NCI-H146 treated with DMSO at 0.1 percent for 48 hours (cell line): ENCODE data around the gene GALNT2.

Source experiments
- DNase-seq: peaks from one replicate; lab custom pipeline; 2025; ENCODE audit not compliant: unreplicated experiment; lab: John Stamatoyannopoulos, UW

The GALNT2 gene

GRCh38 chr1:230144010-230144614, 77.1 kb downstream of the GALNT2 start:
- peak; percentile 40 for DNase-seq

GRCh38 chr1:230144758-230145504, 77.9 kb downstream of the GALNT2 start:
- no peak for DNase-seq

GRCh38 chr1:230145505-230145899, 78.5 kb downstream of the GALNT2 start:
- peak; percentile 51 for DNase-seq

- no peak for DNase-seq
Observed at GRCh38 chr1:230145953-230146476, 79.0 kb downstream of the GALNT2 start.

GRCh38 chr1:230146709-230147108, 79.7 kb downstream of the GALNT2 start:
- DNase-seq, result no peak

- no peak for DNase-seq
Observed at GRCh38 chr1:230147253-230148125, 80.5 kb downstream of the GALNT2 start.

GRCh38 chr1:230148126-230148652, 81.2 kb downstream of the GALNT2 start:
- no peak for DNase-seq

- no peak for DNase-seq
Observed at GRCh38 chr1:230148768-230149469, 81.9 kb downstream of the GALNT2 start.

- DNase-seq, result no peak
Observed at GRCh38 chr1:230149751-230150584, 82.9 kb downstream of the GALNT2 start.

GRCh38 chr1:230150615-230151014, 83.6 kb downstream of the GALNT2 start:
- no peak for DNase-seq

GRCh38 chr1:230151924-230152468, 85.0 kb downstream of the GALNT2 start:
- DNase-seq, result no peak

GRCh38 chr1:230152999-230153398, 86.0 kb downstream of the GALNT2 start:
- no peak for DNase-seq

GRCh38 chr1:230153641-230154296, 86.7 kb downstream of the GALNT2 start:
- no peak for DNase-seq

- DNase-seq, result no peak
Observed at GRCh38 chr1:230155021-230155420, 88.0 kb downstream of the GALNT2 start.

GRCh38 chr1:230156068-230156467, 89.0 kb downstream of the GALNT2 start:
- no peak for DNase-seq

GRCh38 chr1:230156536-230156935, 89.5 kb downstream of the GALNT2 start:
- no peak for DNase-seq

- DNase-seq, result peak; percentile 33
Observed at GRCh38 chr1:230157420-230158390, 90.7 kb downstream of the GALNT2 start.
